Testis (tissue), 2 donors: ENCODE measurements around the gene PCSK5.

ENCODE experiments used
- POLR2A ChIP-seq: fragments of 450-650 bp; IDR thresholded peaks from one replicate; pipeline ENCODE4 v1.6.1; 2017; ENCODE audit warnings: antibody characterized with exemption, mild to moderate bottlenecking, moderate library complexity
- TF ChIP-seq, protein P1 (sequence below), 3 experiments: fragments of 450-650 bp in 2 of 3; fragments of 200-600 bp in 1 of 3; sonication (generic) in 1 of 3; IDR thresholded peaks; one replicate each; pipeline ENCODE4 v1.5.1; 2016 to 2019; ENCODE audit warnings: antibody characterized with exemption in 3 of 3, mild to moderate bottlenecking in 2 of 3, moderate library complexity in 1 of 3

DNA sequence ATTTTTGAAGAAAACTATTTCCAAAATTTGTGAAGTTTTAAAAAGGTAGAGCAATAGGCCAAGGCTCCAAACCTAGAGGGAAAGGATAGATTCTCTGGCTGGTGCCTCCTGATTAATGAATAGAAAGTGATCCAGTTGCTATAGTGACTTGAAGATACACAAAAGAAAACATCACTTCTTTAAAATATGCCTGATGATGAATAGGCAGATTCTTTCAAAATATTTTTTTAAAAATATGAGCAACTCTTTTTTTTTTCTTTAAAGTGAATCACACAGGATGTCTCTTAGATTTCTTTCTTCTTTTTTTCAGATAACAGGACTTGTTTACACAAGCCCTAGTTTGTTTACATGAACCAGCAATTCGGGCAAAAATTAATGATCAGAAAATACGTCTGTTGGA lies 379.3 kb downstream of the PCSK5 start:
- TF ChIP-seq, protein P1, sequence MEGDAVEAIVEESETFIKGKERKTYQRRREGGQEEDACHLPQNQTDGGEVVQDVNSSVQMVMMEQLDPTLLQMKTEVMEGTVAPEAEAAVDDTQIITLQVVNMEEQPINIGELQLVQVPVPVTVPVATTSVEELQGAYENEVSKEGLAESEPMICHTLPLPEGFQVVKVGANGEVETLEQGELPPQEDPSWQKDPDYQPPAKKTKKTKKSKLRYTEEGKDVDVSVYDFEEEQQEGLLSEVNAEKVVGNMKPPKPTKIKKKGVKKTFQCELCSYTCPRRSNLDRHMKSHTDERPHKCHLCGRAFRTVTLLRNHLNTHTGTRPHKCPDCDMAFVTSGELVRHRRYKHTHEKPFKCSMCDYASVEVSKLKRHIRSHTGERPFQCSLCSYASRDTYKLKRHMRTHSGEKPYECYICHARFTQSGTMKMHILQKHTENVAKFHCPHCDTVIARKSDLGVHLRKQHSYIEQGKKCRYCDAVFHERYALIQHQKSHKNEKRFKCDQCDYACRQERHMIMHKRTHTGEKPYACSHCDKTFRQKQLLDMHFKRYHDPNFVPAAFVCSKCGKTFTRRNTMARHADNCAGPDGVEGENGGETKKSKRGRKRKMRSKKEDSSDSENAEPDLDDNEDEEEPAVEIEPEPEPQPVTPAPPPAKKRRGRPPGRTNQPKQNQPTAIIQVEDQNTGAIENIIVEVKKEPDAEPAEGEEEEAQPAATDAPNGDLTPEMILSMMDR (IDR thresholded peaks at IDR 0.05): no peak
- no peak for TF ChIP-seq POLR2A
